HCT116 (cell line): ENCODE measurements around the gene SFXN2. TPM values are rescaled to one million over a fixed set of nuclear protein-coding genes. Genes with fewer than 3 reads are reported as not detected.

Source experiments
- ATAC-seq: fragments of 200-7000 bp; cut with Tn5 transposase; 2 replicates; pipeline ENCODE4 v1.9.1; 2020; ENCODE audit warnings: mild to moderate bottlenecking, moderate library complexity
- BruUV-seq: library from RNA; stranded (reverse); fragments of 400-500 nt; replicated peaks from 2 replicates; lab custom pipeline; 2021; lab: Mats Ljungman, UMichigan
- CTCF ChIA-PET: fragments of 300-600 bp; sonication (Branson Sonifier 250); formaldehyde crosslinking; loops from one replicate; lab custom pipeline; 2021; ENCODE audit warnings: antibody characterized with exemption; lab: Charles Lee
- POLR2A ChIA-PET: fragments of 300-600, 350-600 bp; sonication (Branson Sonifier 250); formaldehyde crosslinking; loops from one replicate; lab custom pipeline; 2021; ENCODE audit warnings: antibody characterized with exemption; lab: Charles Lee
- RAD21 ChIA-PET, 2 experiments: fragments of 300-600 bp; sonication (Branson Sonifier 250); formaldehyde crosslinking; loops; one replicate each; lab custom pipeline; 2023; ENCODE audit warnings: low total read pairs in 2 of 2; ENCODE audit not compliant: uncharacterized antibody in 2 of 2, unreplicated experiment in 2 of 2, low non-redundant PET in 1 of 2; lab: Charles Lee
- DNase-seq: peaks from one replicate; pipeline ENCODE4 v3.0.0-alpha.2; 2010; ENCODE audit warnings: low read depth, low spot score
- H2AFZ ChIP-seq: fragments of 200-600 bp; shearing (Covaris generic), sonication (generic); 2 replicates; pipeline ENCODE4 v1.6.1; 2017; ENCODE audit warnings: low read depth, mixed run types, mixed read lengths, antibody characterized with exemption, low read length; ENCODE audit not compliant: poor library complexity, severe bottlenecking
- H3K27ac ChIP-seq: 2 replicates; pipeline ENCODE4 v1.5.1; 2012; ENCODE audit warnings: low read depth, low read length
- H3K27me3 ChIP-seq: fragments of 200-600 bp; sonication (generic); 2 replicates; pipeline ENCODE4 v1.6.1; 2016; ENCODE audit warnings: mixed run types, low read length, mixed read lengths; ENCODE audit not compliant: insufficient read depth
- H3K36me3 ChIP-seq, 2 experiments: fragments of 200-500 bp in 1 of 2; fragments of 200-600 bp in 1 of 2; sonication (Bioruptor generic) in 1 of 2; sonication (generic) in 1 of 2; 2 replicates each; pipeline versions ENCODE4 v1.5.1 to v1.6.1; 2014 to 2016; ENCODE audit warnings: low read length in 2 of 2, inconsistent platforms in 1 of 2, mixed read lengths in 1 of 2, mixed run types in 1 of 2; ENCODE audit not compliant: insufficient read depth in 2 of 2, control insufficient read depth in 1 of 2
- H3K4me1 ChIP-seq, 2 experiments: fragments of 200-600 bp in 1 of 2; sonication (generic) in 1 of 2; 2 replicates each; pipeline versions ENCODE4 v1.5.1 to v1.6.1; 2012 to 2017; ENCODE audit warnings: low read length in 2 of 2, inconsistent platforms in 1 of 2, mild to moderate bottlenecking in 1 of 2, mixed read lengths in 1 of 2, mixed run types in 1 of 2, moderate library complexity in 1 of 2; ENCODE audit not compliant: insufficient read depth in 2 of 2, control insufficient read depth in 1 of 2
- H3K4me2 ChIP-seq: fragments of 200-600 bp; sonication (generic); 2 replicates; pipeline ENCODE4 v1.6.1; 2017; ENCODE audit warnings: mixed run types, low read length, mixed read lengths
- H3K4me3 ChIP-seq, 2 experiments: fragments of 200-600 bp in 1 of 2; sonication (generic) in 1 of 2; replicated peaks in 1 of 2; 2 replicates each; pipeline ENCODE4 v1.5.1; 2011 to 2016; ENCODE audit warnings: low read length in 2 of 2, control low read depth in 1 of 2, low read depth in 1 of 2, mild to moderate bottlenecking in 1 of 2, mixed read lengths in 1 of 2, mixed run types in 1 of 2
- H3K79me2 ChIP-seq: fragments of 200-600 bp; sonication (generic); 2 replicates; pipeline ENCODE4 v1.6.1; 2017; ENCODE audit warnings: mild to moderate bottlenecking, mixed run types, low read length, moderate library complexity, mixed read lengths; ENCODE audit not compliant: insufficient read depth
- H3K9ac ChIP-seq: fragments of 200-600 bp; sonication (generic); 2 replicates; pipeline ENCODE4 v1.6.1; 2016; ENCODE audit warnings: low read length, mixed read lengths
- H3K9me2 ChIP-seq: fragments of 200-600 bp; sonication (generic), shearing (Covaris generic); 2 replicates; pipeline ENCODE4 v1.6.1; 2017; ENCODE audit warnings: mixed run types, mild to moderate bottlenecking, moderate library complexity; ENCODE audit not compliant: insufficient read depth
- H3K9me3 ChIP-seq, 2 experiments: fragments of 200-500 bp in 1 of 2; fragments of 200-600 bp in 1 of 2; sonication (Bioruptor generic) in 1 of 2; sonication (generic) in 1 of 2; 2 replicates each; pipeline ENCODE4 v1.6.1; 2014 to 2017; ENCODE audit warnings: low read length in 2 of 2, mixed read lengths in 2 of 2, inconsistent platforms in 1 of 2, low read depth in 1 of 2, mild to moderate bottlenecking in 1 of 2, mixed run types in 1 of 2, moderate library complexity in 1 of 2; ENCODE audit not compliant: control insufficient read depth in 1 of 2, insufficient read depth in 1 of 2
- H4K20me1 ChIP-seq: fragments of 200-600 bp; sonication (generic), shearing (Covaris generic); 2 replicates; pipeline ENCODE4 v1.6.1; 2017; ENCODE audit warnings: mixed run types, mild to moderate bottlenecking, moderate library complexity; ENCODE audit not compliant: insufficient read depth
- CBX3 ChIP-seq: IDR thresholded peaks from 2 replicates; pipeline ENCODE4 v1.6.1; 2012; ENCODE audit warnings: low read depth
- CEBPB ChIP-seq: IDR thresholded peaks from 2 replicates; pipeline ENCODE4 v1.6.1; 2012; ENCODE audit warnings: low read depth
- ELF1 ChIP-seq: IDR thresholded peaks from 2 replicates; pipeline ENCODE4 v1.6.1; 2012; ENCODE audit warnings: low read depth, borderline replicate concordance
- EZH2 ChIP-seq: fragments of 200-600 bp; sonication (generic); IDR thresholded peaks from 2 replicates; pipeline ENCODE4 v1.6.1; 2017; ENCODE audit warnings: antibody characterized with exemption, mixed run types
- EZH2phosphoT487 ChIP-seq: fragments of 200-600 bp; IDR thresholded peaks from 2 replicates; pipeline ENCODE4 v1.6.1; 2018; ENCODE audit warnings: antibody characterized with exemption, borderline replicate concordance
- POLR2A ChIP-seq: IDR thresholded peaks from 2 replicates; pipeline ENCODE4 v1.7.0; 2011; ENCODE audit warnings: borderline replicate concordance; ENCODE audit not compliant: insufficient read depth, insufficient read length; ENCODE audit errors: extremely low read depth
- SIN3A ChIP-seq: IDR thresholded peaks from 2 replicates; pipeline ENCODE4 v1.6.1; 2012; ENCODE audit warnings: low read depth
- intact Hi-C: fragments of 100-400 bp; cut with micrococcal nuclease; formaldehyde crosslinking; loops from 2 replicates; pipeline ENCODE4 v1.10.0; 2022
- total RNA-seq: library from RNA; stranded (reverse); gene quantifications from one replicate; pipeline ENCODE4 v1.2.1, GENCODE V29; 2021; ENCODE audit not compliant: unreplicated experiment
- TF ChIP-seq, protein P1 (sequence below): IDR thresholded peaks from 2 replicates; pipeline ENCODE4 v1.6.1; 2012
- TF ChIP-seq, protein P2 (sequence below): IDR thresholded peaks from 2 replicates; pipeline ENCODE4 v1.6.1; 2012; ENCODE audit warnings: low read depth

Gene SFXN2
- total RNA-seq, 1 experiment from 2014 or later: 22.9 TPM

DNA sequence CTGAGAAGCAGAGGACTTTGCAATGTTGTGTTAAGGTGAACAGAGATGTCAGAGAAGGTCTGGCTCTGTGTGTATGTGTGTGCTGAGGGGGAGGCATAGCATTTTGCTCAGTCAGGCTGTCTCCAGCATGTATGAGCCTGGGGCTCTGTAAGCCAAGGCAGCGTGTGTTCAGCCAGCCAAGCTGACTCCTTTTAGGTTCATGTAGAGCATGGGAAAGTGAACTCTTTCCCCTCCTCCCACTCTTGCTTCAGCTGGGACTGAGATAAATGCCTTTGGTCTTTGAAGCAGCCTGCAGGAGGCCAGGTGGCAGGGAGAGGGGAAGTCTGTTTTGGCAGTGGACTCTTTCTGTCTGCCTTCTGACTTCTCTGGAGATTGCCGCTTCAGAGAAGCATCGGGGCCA, 3.8 kb downstream of the SFXN2 start:
- Histone ChIP-seq H2AFZ (no peak overlapping the region), H3K36me3 (no peaks in the 10 kb centered on the region; a peak in 1 of 4 replicates), H4K20me1 (no peaks in the 10 kb centered on the region), H3K27ac (no peak overlapping the region), H3K27me3 (no peaks in the 10 kb centered on the region), H3K4me3 (no peak overlapping the region), H3K9me3 (no peaks in the 10 kb centered on the region), H3K9me2 (no peaks in the 10 kb centered on the region), H3K4me2 (no peak overlapping the region), H3K9ac (no peak overlapping the region), H3K4me1 (peaks cover 12 to 18% of the 10 kb centered on the region in 2 experiments), H3K79me2 (peaks cover 35% of the 10 kb centered on the region)
- RAD21 ChIA-PET: no interaction called here
- no TSS peak for BruUV-seq
- DNase-seq: no peak
- intact Hi-C loops: no loop called here
- ATAC-seq: no peak
- no peak for TF ChIP-seq EZH2
- TF ChIP-seq POLR2A: no peak
- TF ChIP-seq ELF1: no peak
- TF ChIP-seq SIN3A: no peak
- TF ChIP-seq CEBPB: no peak
- no peak for TF ChIP-seq EZH2phosphoT487
- TF ChIP-seq, protein P1, sequence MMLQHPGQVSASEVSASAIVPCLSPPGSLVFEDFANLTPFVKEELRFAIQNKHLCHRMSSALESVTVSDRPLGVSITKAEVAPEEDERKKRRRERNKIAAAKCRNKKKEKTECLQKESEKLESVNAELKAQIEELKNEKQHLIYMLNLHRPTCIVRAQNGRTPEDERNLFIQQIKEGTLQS: no peak
- no peak for TF ChIP-seq CBX3
- TF ChIP-seq, protein P2, sequence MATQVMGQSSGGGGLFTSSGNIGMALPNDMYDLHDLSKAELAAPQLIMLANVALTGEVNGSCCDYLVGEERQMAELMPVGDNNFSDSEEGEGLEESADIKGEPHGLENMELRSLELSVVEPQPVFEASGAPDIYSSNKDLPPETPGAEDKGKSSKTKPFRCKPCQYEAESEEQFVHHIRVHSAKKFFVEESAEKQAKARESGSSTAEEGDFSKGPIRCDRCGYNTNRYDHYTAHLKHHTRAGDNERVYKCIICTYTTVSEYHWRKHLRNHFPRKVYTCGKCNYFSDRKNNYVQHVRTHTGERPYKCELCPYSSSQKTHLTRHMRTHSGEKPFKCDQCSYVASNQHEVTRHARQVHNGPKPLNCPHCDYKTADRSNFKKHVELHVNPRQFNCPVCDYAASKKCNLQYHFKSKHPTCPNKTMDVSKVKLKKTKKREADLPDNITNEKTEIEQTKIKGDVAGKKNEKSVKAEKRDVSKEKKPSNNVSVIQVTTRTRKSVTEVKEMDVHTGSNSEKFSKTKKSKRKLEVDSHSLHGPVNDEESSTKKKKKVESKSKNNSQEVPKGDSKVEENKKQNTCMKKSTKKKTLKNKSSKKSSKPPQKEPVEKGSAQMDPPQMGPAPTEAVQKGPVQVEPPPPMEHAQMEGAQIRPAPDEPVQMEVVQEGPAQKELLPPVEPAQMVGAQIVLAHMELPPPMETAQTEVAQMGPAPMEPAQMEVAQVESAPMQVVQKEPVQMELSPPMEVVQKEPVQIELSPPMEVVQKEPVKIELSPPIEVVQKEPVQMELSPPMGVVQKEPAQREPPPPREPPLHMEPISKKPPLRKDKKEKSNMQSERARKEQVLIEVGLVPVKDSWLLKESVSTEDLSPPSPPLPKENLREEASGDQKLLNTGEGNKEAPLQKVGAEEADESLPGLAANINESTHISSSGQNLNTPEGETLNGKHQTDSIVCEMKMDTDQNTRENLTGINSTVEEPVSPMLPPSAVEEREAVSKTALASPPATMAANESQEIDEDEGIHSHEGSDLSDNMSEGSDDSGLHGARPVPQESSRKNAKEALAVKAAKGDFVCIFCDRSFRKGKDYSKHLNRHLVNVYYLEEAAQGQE: no peak
- POLR2A ChIA-PET: no interaction called here
- CTCF ChIA-PET: no interaction called here
